HEK293T (cell line): ENCODE measurements around the gene SLC14A1.

ENCODE experiments used
- CTCF ChIA-PET: fragments of 350-600 bp; formaldehyde crosslinking; extraction: SDS; loops from one replicate; lab custom pipeline; 2021; ENCODE audit warnings: antibody characterized with exemption, inconsistent platforms; lab: Yijun Ruan, JAX
- POLR2A ChIA-PET: fragments of 350-600 bp; formaldehyde crosslinking; extraction: SDS; loops from one replicate; lab custom pipeline; 2020; ENCODE audit warnings: antibody characterized with exemption, inconsistent platforms; lab: Yijun Ruan, JAX
- DNase-seq: peaks from one replicate; pipeline ENCODE4 v3.0.0; 2012; ENCODE audit warnings: mixed read lengths; ENCODE audit errors: extremely low spot score
- ARNT ChIP-seq: fragments of 450-650 bp; IDR thresholded peaks from 2 replicates; pipeline ENCODE4 v1.6.1; 2017; ENCODE audit warnings: mild to moderate bottlenecking
- BHLHE40 ChIP-seq: fragments of 450-650 bp; IDR thresholded peaks from 2 replicates; pipeline ENCODE4 v1.6.1; 2016; ENCODE audit warnings: mild to moderate bottlenecking, moderate library complexity, borderline replicate concordance
- CTBP1 ChIP-seq: fragments of 450-650 bp; IDR thresholded peaks from 2 replicates; pipeline ENCODE4 v1.6.1; 2016; ENCODE audit warnings: borderline replicate concordance
- ELF4 ChIP-seq: fragments of 450-650 bp; IDR thresholded peaks from 2 replicates; pipeline ENCODE4 v1.6.1; 2017; ENCODE audit warnings: antibody characterized with exemption
- FOXA1 ChIP-seq: fragments of 450-650 bp; IDR thresholded peaks from 2 replicates; pipeline ENCODE4 v1.6.1; 2016; ENCODE audit warnings: mild to moderate bottlenecking
- FOXK2 ChIP-seq: fragments of 450-650 bp; IDR thresholded peaks from 2 replicates; pipeline ENCODE4 v1.6.1; 2016; ENCODE audit warnings: mild to moderate bottlenecking
- FOXM1 ChIP-seq: fragments of 450-650 bp; IDR thresholded peaks from 2 replicates; pipeline ENCODE4 v1.6.1; 2017; ENCODE audit warnings: mild to moderate bottlenecking, borderline replicate concordance
- HDGF ChIP-seq: fragments of 450-650 bp; IDR thresholded peaks from 2 replicates; pipeline ENCODE4 v1.6.1; 2017; ENCODE audit warnings: antibody characterized with exemption, borderline replicate concordance
- L3MBTL2 ChIP-seq: fragments of 450-650 bp; conservative IDR thresholded peaks from 2 replicates; pipeline ENCODE4 v1.6.1; 2016; ENCODE audit warnings: mild to moderate bottlenecking
- LEF1 ChIP-seq: fragments of 450-650 bp; IDR thresholded peaks from 2 replicates; pipeline ENCODE4 v1.6.1; 2017; ENCODE audit warnings: mild to moderate bottlenecking, borderline replicate concordance
- NFRKB ChIP-seq: fragments of 450-650 bp; IDR thresholded peaks from 2 replicates; pipeline ENCODE4 v1.6.1; 2016; ENCODE audit warnings: mild to moderate bottlenecking, moderate library complexity
- PKNOX1 ChIP-seq: fragments of 450-650 bp; IDR thresholded peaks from 2 replicates; pipeline ENCODE4 v1.6.1; 2016
- SP1 ChIP-seq: fragments of 450-650 bp; IDR thresholded peaks from 2 replicates; pipeline ENCODE4 v1.6.1; 2017
- SUZ12 ChIP-seq: fragments of 450-650 bp; IDR thresholded peaks from 2 replicates; pipeline ENCODE4 v1.6.1; 2016; ENCODE audit warnings: mild to moderate bottlenecking
- TARDBP ChIP-seq: fragments of 450-650 bp; IDR thresholded peaks from 2 replicates; pipeline ENCODE4 v1.6.1; 2016
- ZNF384 ChIP-seq: fragments of 450-650 bp; IDR thresholded peaks from 2 replicates; pipeline ENCODE4 v1.6.1; 2016

Gene SLC14A1

GRCh38 chr18:45690975-45691815 lies 32.8 kb upstream of the SLC14A1 start:
- peak; percentile 64 for DNase-seq
- ChIA-PET POLR2A (no interaction called here), CTCF (interaction anchor here (0.6 kb wide), 1 partner anchor 193 kb away, joined by 3 read pairs; no protein-coding TSS in a partner anchor)
- TF ChIP-seq SP1 (no peak), CTBP1 (no peak), FOXA1 (no peak), BHLHE40 (no peak), FOXM1 (no peak), ZNF384 (no peak), ARNT (no peak), HDGF (no peak), FOXK2 (no peak), PKNOX1 (no peak), NFRKB (no peak), TARDBP (no peak), ELF4 (no peak)

GRCh38 chr18:45691816-45692179 lies 32.2 kb upstream of the SLC14A1 start:
- CTCF ChIA-PET = no interaction called here
- no peak for DNase-seq
- TF ChIP-seq FOXK2 (no peak), LEF1 (no peak), NFRKB (no peak), SUZ12 (no peak), HDGF (no peak), SP1 (no peak), CTBP1 (no peak), BHLHE40 (no peak), ELF4 (no peak), FOXA1 (no peak), PKNOX1 (no peak), FOXM1 (no peak), ZNF384 (no peak), L3MBTL2 (no peak), TARDBP (no peak), ARNT (no peak)
- POLR2A ChIA-PET = no interaction called here

- DNase-seq = no peak
- ChIA-PET CTCF (no interaction called here), POLR2A (no interaction called here)
- no peak for TF ChIP-seq CTBP1
- TF ChIP-seq TARDBP = no peak
- no peak for TF ChIP-seq PKNOX1
- TF ChIP-seq FOXA1 = no peak
- no peak for TF ChIP-seq SUZ12
- TF ChIP-seq HDGF = no peak
- no peak for TF ChIP-seq FOXK2
- TF ChIP-seq ARNT = no peak
- TF ChIP-seq NFRKB = no peak
- TF ChIP-seq SP1 = no peak
- no peak for TF ChIP-seq BHLHE40
- no peak for TF ChIP-seq L3MBTL2
- TF ChIP-seq FOXM1 = no peak
- no peak for TF ChIP-seq ELF4
- TF ChIP-seq LEF1 = no peak
- TF ChIP-seq ZNF384 = no peak
Measured at GRCh38 chr18:45702708-45703265, 21.2 kb upstream of the SLC14A1 start.

- ChIA-PET CTCF (interaction anchor here (0.6 kb wide), 1 partner anchor 70 kb away, joined by 3 read pairs; no protein-coding TSS in a partner anchor), POLR2A (no interaction called here)
- TF ChIP-seq NFRKB (no peak), ARNT (no peak), ZNF384 (no peak), CTBP1 (no peak), L3MBTL2 (no peak), LEF1 (no peak), TARDBP (no peak), SUZ12 (no peak), FOXM1 (no peak)
- no peak for DNase-seq
Measured at GRCh38 chr18:45708831-45709230, 15.2 kb upstream of the SLC14A1 start.

GRCh38 chr18:45712061-45712460 lies 11.9 kb upstream of the SLC14A1 start:
- no peak for DNase-seq
- no peak for TF ChIP-seq TARDBP
- TF ChIP-seq SUZ12 = no peak
- CTCF ChIA-PET = no interaction called here
- POLR2A ChIA-PET = no interaction called here

- ChIA-PET CTCF (no interaction called here), POLR2A (no interaction called here)
- DNase-seq = no peak
- TF ChIP-seq SP1 (no peak), FOXA1 (no peak), SUZ12 (no peak), L3MBTL2 (no peak)
Measured at GRCh38 chr18:45713239-45713638, 10.7 kb upstream of the SLC14A1 start.
